ENCODE results near the gene ATP6V1B1.

ATP6V1B1 gene

DNA sequence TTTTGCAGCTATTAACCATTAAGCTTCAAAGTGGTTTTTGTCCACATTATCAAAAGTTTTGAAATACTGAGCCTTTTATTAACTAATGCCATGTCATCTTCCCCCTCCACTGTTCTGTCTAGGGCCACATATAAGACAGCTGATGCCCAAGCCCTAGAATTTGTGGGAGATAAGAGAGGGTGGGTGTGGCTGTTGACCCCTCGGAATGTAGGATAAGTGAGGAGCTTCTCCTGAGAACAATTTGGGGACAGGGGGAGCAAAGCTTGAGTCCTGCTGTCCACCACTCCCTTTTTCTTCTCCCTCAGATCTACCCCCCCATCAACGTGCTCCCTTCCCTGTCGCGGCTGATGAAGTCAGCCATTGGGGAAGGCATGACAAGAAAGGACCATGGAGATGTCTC is 28.4 kb downstream of the ATP6V1B1 start:
- Histone ChIP-seq H3K4me3 (ENCODE audit: low read depth, low read length) (no peak overlapping the region), H3K27me3 (ENCODE audit: control insufficient read depth, insufficient read depth, low read length) (peaks cover 72% of the 10 kb centered on the region), H3K27ac (ENCODE audit: low read depth, low read length) (no peak overlapping the region), H3K36me3 (ENCODE audit: control insufficient read depth, insufficient read depth, low read length) (no peaks in the 10 kb centered on the region), H3K9ac (ENCODE audit: low read depth, low read length) (no peak overlapping the region), H3K9me3 (ENCODE audit: control insufficient read depth, insufficient read depth, low read length) (no peaks in the 10 kb centered on the region), H3K4me1 (ENCODE audit: control insufficient read depth, insufficient read depth, low read length) (no peaks in the 10 kb centered on the region)

DNA sequence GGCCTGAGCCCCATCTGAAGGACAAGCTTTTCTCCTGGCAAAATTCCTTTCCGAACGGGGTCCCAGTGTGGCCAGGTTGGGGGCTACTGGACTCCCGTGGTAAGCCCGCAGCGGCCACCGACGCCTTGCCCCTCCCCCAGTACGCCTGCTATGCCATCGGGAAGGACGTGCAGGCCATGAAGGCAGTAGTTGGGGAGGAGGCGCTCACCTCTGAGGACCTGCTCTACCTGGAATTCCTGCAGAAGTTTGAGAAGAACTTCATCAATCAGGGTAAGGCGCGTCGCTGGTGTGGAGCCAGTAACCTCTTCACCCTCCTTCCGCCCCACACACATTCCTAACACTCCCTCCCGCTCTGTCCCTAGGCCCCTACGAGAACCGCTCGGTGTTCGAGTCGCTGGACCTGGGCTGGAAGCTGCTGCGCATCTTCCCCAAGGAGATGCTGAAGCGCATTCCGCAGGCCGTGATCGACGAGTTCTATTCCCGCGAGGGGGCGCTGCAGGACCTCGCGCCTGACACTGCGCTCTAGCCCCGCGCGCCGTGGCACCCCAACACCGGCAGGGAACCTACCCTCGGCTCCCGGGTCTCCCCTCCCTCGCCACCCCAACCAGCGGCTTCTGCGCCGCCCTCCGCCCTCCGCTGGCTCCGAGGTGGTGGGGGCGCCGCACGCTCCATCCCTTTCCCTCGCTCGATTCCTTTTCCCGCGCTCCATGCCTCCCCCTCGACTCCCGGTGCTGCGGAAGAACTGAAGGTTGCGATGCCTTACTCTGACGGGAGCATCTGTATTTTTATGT is 29.1 kb downstream of the ATP6V1B1 start:
- Histone ChIP-seq H3K9me3 (ENCODE audit: control insufficient read depth, insufficient read depth, low read length) (no peaks in the 10 kb centered on the region), H3K27ac (ENCODE audit: low read depth, low read length) (no peak overlapping the region), H3K4me3 (ENCODE audit: low read depth, low read length) (peak overlapping the region; percentile 55), H3K36me3 (ENCODE audit: control insufficient read depth, insufficient read depth, low read length) (no peaks in the 10 kb centered on the region), H3K27me3 (ENCODE audit: control insufficient read depth, insufficient read depth, low read length) (peaks cover 74% of the 10 kb centered on the region), H3K9ac (ENCODE audit: low read depth, low read length) (no peak overlapping the region), H3K4me1 (ENCODE audit: control insufficient read depth, insufficient read depth, low read length) (no peaks in the 10 kb centered on the region)

DNA sequence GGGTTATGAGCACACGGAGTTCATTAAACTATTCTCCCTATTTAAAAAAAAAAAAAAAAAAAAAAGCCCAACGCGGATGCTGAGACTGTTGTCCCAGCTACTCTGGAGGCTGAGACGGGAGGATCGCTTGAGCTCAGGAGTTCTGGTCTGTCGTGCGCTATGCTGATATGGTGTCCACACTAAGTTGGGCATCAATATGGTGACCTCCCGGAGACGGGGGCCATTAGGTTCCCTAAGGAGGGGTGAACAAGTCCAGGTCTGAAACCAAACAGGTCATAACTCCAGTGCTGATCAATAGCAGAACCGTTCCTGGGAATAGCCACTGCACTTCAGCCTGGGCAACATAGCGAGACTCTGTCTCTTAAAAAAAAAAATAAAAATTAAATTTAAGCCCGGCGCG is 29.8 kb downstream of the ATP6V1B1 start:
- Histone ChIP-seq H3K27ac (ENCODE audit: low read depth, low read length) (no peak overlapping the region), H3K9me3 (ENCODE audit: control insufficient read depth, insufficient read depth, low read length) (no peaks in the 10 kb centered on the region), H3K4me1 (ENCODE audit: control insufficient read depth, insufficient read depth, low read length) (no peaks in the 10 kb centered on the region), H3K9ac (ENCODE audit: low read depth, low read length) (no peak overlapping the region), H3K4me3 (ENCODE audit: low read depth, low read length) (peak overlapping the region; percentile 55), H3K36me3 (ENCODE audit: control insufficient read depth, insufficient read depth, low read length) (no peaks in the 10 kb centered on the region), H3K27me3 (ENCODE audit: control insufficient read depth, insufficient read depth, low read length) (peaks cover 81% of the 10 kb centered on the region)

DNA sequence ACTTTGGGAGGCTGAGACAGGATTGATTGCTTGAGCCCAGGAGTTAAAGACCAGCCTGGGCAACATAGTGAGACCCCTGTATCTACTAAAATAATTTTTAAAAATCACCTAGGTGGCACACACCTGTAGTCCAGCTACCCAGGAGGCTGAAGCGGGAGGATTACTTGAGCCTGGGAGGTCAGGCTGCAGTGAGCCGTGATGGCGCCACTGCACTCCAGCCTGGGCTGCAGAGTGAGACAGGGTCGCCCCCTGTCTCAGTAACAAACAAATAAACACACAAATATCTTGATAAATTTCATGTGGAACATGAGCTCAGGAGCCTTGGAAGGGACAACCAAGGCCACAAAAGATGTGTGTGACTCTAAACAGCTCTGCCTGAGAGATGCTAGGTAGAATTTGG is 31.0 kb downstream of the ATP6V1B1 start:
- Histone ChIP-seq H3K9ac (ENCODE audit: low read depth, low read length) (no peak overlapping the region), H3K9me3 (ENCODE audit: control insufficient read depth, insufficient read depth, low read length) (no peaks in the 10 kb centered on the region), H3K27ac (ENCODE audit: low read depth, low read length) (no peak overlapping the region), H3K4me3 (ENCODE audit: low read depth, low read length) (no peak overlapping the region), H3K27me3 (ENCODE audit: control insufficient read depth, insufficient read depth, low read length) (peaks cover 75% of the 10 kb centered on the region), H3K4me1 (ENCODE audit: control insufficient read depth, insufficient read depth, low read length) (no peaks in the 10 kb centered on the region), H3K36me3 (ENCODE audit: control insufficient read depth, insufficient read depth, low read length) (no peaks in the 10 kb centered on the region)

DNA sequence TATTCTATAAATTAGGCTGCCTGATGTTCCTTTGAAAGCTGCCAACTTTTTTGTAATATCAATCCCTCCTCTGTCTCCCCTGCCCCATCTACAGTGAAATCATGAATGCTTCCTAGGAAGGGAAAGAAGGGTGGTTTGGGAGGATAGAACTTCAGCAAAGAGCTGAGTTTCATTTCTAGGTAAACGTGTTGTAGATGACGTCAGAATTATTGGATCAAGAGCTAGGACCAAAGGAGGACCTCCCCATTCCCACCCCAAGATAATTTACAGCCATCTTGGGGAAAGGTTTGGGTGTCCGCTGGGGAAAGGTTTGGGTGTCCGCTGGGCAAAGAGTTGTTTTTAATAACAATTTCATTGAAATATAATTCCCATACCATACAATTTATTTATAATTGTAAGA is 31.5 kb downstream of the ATP6V1B1 start:
- Histone ChIP-seq H3K36me3 (ENCODE audit: control insufficient read depth, insufficient read depth, low read length) (no peaks in the 10 kb centered on the region), H3K9me3 (ENCODE audit: control insufficient read depth, insufficient read depth, low read length) (no peaks in the 10 kb centered on the region), H3K27me3 (ENCODE audit: control insufficient read depth, insufficient read depth, low read length) (peaks cover 70% of the 10 kb centered on the region), H3K9ac (ENCODE audit: low read depth, low read length) (no peak overlapping the region), H3K27ac (ENCODE audit: low read depth, low read length) (no peak overlapping the region), H3K4me3 (ENCODE audit: low read depth, low read length) (no peak overlapping the region), H3K4me1 (ENCODE audit: control insufficient read depth, insufficient read depth, low read length) (no peaks in the 10 kb centered on the region)

DNA sequence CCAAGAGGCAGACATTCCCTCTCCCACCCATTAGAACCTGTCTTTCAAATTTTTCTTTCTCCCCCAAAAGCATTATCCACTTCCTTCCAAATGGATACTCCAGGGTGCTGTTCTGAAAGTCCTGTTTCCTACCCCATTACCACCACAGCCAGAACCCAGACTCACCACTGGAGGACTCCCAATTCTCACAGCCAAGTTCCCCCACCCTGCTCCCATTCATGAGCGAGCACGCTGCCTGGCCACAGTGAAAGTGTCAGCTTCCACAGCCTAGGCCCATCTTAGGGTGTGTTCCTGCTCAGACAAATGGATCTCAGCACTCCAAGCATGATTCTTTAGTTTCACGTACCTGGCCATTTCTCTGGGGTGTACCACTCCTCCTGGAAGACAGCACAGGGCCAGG is 38.9 kb downstream of the ATP6V1B1 start:
- peaks cover 17% of the 10 kb centered on the region for H3K4me1 ChIP-seq (ENCODE audit: control insufficient read depth, insufficient read depth, low read length)
- no peaks in the 10 kb centered on the region for H3K9me3 ChIP-seq (ENCODE audit: control insufficient read depth, insufficient read depth, low read length)
- no peak overlapping the region for H3K9ac ChIP-seq (ENCODE audit: low read depth, low read length)
- no peak overlapping the region for H3K27ac ChIP-seq (ENCODE audit: low read depth, low read length)
- no peak overlapping the region for H3K4me3 ChIP-seq (ENCODE audit: low read depth, low read length)
- H3K27me3 ChIP-seq (ENCODE audit: control insufficient read depth, insufficient read depth, low read length) = peaks cover 43% of the 10 kb centered on the region
- no peaks in the 10 kb centered on the region for H3K36me3 ChIP-seq (ENCODE audit: control insufficient read depth, insufficient read depth, low read length)

DNA sequence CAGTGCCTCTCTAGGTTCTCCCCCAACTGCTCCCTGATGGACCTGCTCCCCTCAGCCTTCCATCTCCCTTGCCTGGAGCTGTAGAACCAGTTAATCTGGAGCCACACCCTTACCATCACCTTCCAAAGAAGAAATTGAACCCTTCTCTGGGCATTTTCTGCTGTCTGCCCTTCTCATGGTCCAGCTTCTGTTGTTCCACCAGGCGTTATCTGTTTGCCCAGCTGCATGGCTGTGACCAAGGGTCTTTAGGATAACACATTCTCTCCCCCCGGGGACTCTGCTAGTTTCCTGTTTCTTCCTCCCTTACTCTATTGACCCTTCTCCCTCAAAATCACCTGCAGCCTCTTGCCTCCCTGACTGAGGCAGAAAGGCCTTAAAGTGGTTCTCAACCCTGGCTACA is 39.5 kb downstream of the ATP6V1B1 start:
- Histone ChIP-seq H3K9ac (ENCODE audit: low read depth, low read length) (no peak overlapping the region), H3K27ac (ENCODE audit: low read depth, low read length) (no peak overlapping the region), H3K4me3 (ENCODE audit: low read depth, low read length) (no peak overlapping the region), H3K9me3 (ENCODE audit: control insufficient read depth, insufficient read depth, low read length) (no peaks in the 10 kb centered on the region), H3K36me3 (ENCODE audit: control insufficient read depth, insufficient read depth, low read length) (no peaks in the 10 kb centered on the region), H3K4me1 (ENCODE audit: control insufficient read depth, insufficient read depth, low read length) (peaks cover 17% of the 10 kb centered on the region), H3K27me3 (ENCODE audit: control insufficient read depth, insufficient read depth, low read length) (peaks cover 42% of the 10 kb centered on the region)

DNA sequence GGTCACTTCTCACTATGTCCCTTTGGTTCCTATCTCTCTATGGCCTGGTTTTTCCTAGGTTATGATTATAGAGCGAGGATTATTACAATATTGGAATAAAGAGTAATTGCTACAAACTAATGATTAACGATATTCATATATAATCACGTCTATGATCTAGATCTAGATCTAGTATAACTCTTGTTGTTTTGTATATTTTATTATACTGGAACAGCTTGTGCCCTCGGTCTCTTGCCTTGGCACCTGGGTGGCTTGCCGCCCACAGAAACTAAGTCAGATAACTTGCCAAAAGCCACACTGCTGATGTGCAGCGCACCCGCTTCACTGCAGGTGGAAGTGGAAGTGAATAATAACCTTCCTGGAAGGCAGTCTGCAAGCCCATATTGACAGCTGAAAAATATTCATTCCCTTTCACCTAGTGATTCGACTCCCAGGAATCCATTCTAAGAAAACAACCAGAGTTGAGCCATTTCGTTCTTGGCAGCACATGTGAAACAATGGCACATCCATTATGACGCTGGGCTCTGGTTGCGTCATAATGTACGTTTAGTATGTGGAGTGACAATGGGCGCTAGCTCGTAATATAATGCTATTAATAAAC is 42.0 kb downstream of the ATP6V1B1 start:
- Histone ChIP-seq H3K9me3 (ENCODE audit: control insufficient read depth, insufficient read depth, low read length) (no peaks in the 10 kb centered on the region), H3K27me3 (ENCODE audit: control insufficient read depth, insufficient read depth, low read length) (peaks cover 37% of the 10 kb centered on the region), H3K27ac (ENCODE audit: low read depth, low read length) (no peak overlapping the region), H3K36me3 (ENCODE audit: control insufficient read depth, insufficient read depth, low read length) (no peaks in the 10 kb centered on the region), H3K4me1 (ENCODE audit: control insufficient read depth, insufficient read depth, low read length) (peaks cover 17% of the 10 kb centered on the region), H3K4me3 (ENCODE audit: low read depth, low read length) (peak overlapping the region; percentile 82), H3K9ac (ENCODE audit: low read depth, low read length) (0 out of 2 replicates have a peak overlapping the region, but pooled peaks have one; percentile 17)

DNA sequence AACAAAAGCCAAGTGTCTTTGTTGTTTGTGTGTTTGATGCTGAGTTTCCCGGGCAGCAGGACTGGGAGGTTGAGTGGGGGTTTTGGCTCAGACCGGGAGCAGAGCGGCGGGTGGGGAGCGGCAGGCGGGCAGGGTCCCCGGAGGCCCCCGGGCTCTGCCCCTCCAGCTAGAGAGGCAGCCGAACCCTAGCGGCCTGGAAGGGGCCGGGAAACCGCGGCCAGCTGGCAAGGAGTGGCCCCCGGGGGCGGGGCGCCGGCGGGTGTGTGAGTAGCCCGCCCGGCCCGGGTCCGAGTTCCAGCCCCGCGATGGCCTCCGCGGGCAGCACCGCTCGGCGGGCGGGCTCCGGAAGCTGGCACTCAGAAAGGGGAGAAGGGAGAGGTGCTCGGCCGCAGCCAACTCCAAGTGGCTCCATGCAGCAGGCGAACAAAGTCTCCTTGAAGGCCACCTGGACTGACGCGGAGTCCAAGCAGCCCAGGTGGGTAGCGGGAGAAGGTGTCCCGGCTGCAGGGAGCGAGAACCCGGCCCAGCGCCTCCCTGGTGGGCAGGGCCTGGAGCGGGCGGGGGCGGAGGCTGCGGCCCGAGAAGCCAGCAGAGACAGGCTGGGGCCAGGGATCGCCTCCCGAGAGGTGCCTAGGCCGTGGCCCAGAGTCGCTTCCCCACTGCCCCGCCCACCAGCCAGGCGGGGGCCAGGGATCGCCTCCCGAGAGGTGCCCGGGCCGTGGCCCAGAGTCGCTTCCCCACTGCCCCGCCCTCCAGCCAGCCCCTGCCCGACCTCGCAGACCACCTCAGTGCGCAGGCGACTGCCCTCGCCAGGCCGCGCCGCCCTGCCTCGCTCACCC is 42.9 kb downstream of the ATP6V1B1 start, which contains the start of gene ANKRD53:
Gene ANKRD53, plus strand, starts transcription at position 290 of the 839 bp plus-strand sequence. Its CDS starts 16 bp downstream, at position 306.
- Histone ChIP-seq H3K9ac (ENCODE audit: low read depth, low read length) (peak within 1 kb of the TSS; percentile 17; the same call in 1 of the 2 replicates), H3K9me3 (ENCODE audit: control insufficient read depth, insufficient read depth, low read length) (no peaks in the 10 kb centered on the region), H3K4me1 (ENCODE audit: control insufficient read depth, insufficient read depth, low read length) (peaks cover 17% of the 10 kb centered on the region), H3K4me3 (ENCODE audit: low read depth, low read length) (peak within 1 kb of the TSS; percentile 82), H3K27ac (ENCODE audit: low read depth, low read length) (no peak within 1 kb of the TSS), H3K27me3 (ENCODE audit: control insufficient read depth, insufficient read depth, low read length) (peaks cover 37% of the 10 kb centered on the region), H3K36me3 (ENCODE audit: control insufficient read depth, insufficient read depth, low read length) (no peaks in the 10 kb centered on the region)

DNA sequence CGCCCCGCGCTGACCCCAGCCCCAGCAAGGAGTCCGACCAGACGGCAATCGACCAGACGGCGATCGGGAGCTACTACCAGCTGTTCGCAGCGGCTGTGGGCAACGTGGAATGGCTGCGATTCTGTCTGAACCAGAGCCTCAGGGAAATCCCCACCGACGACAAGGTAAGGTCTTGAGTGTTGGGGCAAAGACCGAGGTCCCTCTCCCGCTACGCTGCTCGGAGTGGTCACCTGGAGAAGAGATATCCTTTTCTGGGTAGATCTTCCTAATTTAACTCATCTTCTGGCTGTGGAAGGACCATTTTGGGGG is 43.4 kb downstream of the ATP6V1B1 start:
- Histone ChIP-seq H3K9ac (ENCODE audit: low read depth, low read length) (no peak overlapping the region), H3K4me3 (ENCODE audit: low read depth, low read length) (peak overlapping the region; percentile 82), H3K9me3 (ENCODE audit: control insufficient read depth, insufficient read depth, low read length) (no peaks in the 10 kb centered on the region), H3K36me3 (ENCODE audit: control insufficient read depth, insufficient read depth, low read length) (no peaks in the 10 kb centered on the region), H3K4me1 (ENCODE audit: control insufficient read depth, insufficient read depth, low read length) (peaks cover 17% of the 10 kb centered on the region), H3K27ac (ENCODE audit: low read depth, low read length) (no peak overlapping the region), H3K27me3 (ENCODE audit: control insufficient read depth, insufficient read depth, low read length) (peaks cover 37% of the 10 kb centered on the region)

DNA sequence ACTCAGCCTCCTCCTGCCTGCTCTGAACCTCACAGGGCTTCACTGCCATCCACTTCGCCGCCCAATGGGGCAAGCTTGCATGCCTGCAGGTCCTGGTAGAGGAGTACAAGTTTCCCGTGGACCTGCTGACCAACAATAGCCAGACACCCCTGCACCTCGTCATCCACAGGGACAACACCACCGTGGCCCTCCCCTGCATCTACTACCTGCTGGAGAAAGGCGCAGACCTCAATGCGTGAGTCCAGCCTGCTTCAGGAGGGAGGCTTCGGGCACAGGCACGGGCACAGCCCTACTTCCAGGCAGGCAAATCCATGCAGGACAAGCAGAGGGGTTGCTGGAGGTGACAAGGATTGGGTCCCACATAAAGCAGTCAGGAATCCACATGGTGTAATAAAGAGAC is 43.9 kb downstream of the ATP6V1B1 start:
- Histone ChIP-seq H3K4me3 (ENCODE audit: low read depth, low read length) (0 out of 2 replicates have a peak overlapping the region, but pooled peaks have one; percentile 82), H3K9ac (ENCODE audit: low read depth, low read length) (no peak overlapping the region), H3K4me1 (ENCODE audit: control insufficient read depth, insufficient read depth, low read length) (peaks cover 17% of the 10 kb centered on the region), H3K27me3 (ENCODE audit: control insufficient read depth, insufficient read depth, low read length) (peaks cover 37% of the 10 kb centered on the region), H3K27ac (ENCODE audit: low read depth, low read length) (no peak overlapping the region), H3K36me3 (ENCODE audit: control insufficient read depth, insufficient read depth, low read length) (no peaks in the 10 kb centered on the region), H3K9me3 (ENCODE audit: control insufficient read depth, insufficient read depth, low read length) (no peaks in the 10 kb centered on the region)

All from HUES48 (cell line).